ENCODE results near the gene EEF1AKMT3.
"Not testable (repeated sequence)": the region's sequence is repeated elsewhere in the genome, so short reads cannot be mapped to it uniquely, and the experiment has no call there.

EEF1AKMT3 gene

GRCh38 chr12:57811028-57811755 is 38.8 kb downstream of the EEF1AKMT3 start:
- Histone ChIP-seq H3K27me3 (ENCODE audit: control insufficient read depth, insufficient read depth, low read length) (no peaks in the 10 kb centered on the region), H3K4me3 (ENCODE audit: low read depth, low read length) (no peak overlapping the region), H3K9ac (ENCODE audit: low read depth, low read length) (no peak overlapping the region), H3K36me3 (ENCODE audit: control insufficient read depth, insufficient read depth, low read length) (no peaks in the 10 kb centered on the region), H3K9me3 (ENCODE audit: control insufficient read depth, insufficient read depth, low read length) (no peaks in the 10 kb centered on the region), H3K4me1 (ENCODE audit: control insufficient read depth, insufficient read depth, low read length) (no peaks in the 10 kb centered on the region)

DNA sequence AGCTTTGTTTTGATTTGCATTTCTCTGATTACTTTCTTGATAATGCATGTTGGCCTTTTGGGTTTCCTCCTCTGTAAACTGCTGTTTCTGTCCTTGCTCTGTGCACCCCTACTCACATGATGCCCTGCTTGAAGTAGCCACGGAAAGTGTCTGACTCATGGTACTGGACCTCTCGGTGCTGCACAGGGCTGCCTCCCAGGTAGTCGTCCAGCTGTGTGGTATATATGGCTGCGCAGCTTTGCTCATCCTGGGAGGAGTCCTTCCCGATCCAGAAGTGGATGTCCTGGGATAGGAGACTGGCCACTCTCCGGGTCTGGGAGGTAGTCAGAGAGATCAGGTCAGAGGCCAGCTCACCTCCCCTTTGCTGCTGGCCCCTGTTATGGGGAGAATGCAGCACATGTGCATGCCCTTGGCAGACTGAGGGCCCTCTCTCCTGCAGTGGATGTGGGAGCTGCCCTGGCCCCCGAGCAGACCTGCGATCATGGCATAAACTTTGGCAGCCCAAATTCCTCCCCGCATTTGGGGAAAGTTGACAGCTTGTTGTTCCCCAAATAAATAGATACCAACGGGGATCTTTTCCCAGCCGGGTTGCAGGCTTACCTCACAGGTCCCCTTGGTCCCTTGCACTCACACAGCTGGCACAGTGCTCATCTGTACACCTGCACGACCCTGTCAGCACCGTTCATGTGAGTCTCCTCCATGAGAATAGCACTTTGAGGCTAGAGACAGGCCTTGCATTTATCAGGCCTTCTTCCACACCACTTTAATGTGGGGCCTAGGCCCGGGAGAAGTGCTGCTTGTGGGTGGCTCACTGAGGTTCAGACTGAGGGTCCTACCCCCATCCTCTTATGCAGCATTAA is 40.9 kb downstream of the EEF1AKMT3 start:
- no peaks in the 10 kb centered on the region for H3K4me1 ChIP-seq (ENCODE audit: control insufficient read depth, insufficient read depth, low read length)
- no peaks in the 10 kb centered on the region for H3K27me3 ChIP-seq (ENCODE audit: control insufficient read depth, insufficient read depth, low read length)
- H3K4me3 ChIP-seq (ENCODE audit: low read depth, low read length) = no peak overlapping the region
- H3K36me3 ChIP-seq (ENCODE audit: control insufficient read depth, insufficient read depth, low read length) = no peaks in the 10 kb centered on the region
- no peaks in the 10 kb centered on the region for H3K9me3 ChIP-seq (ENCODE audit: control insufficient read depth, insufficient read depth, low read length)
- no peak overlapping the region for H3K9ac ChIP-seq (ENCODE audit: low read depth, low read length)

- Histone ChIP-seq H3K36me3 (ENCODE audit: control insufficient read depth, insufficient read depth, low read length) (no peaks in the 10 kb centered on the region), H3K9ac (ENCODE audit: low read depth, low read length) (no peak overlapping the region), H3K4me1 (ENCODE audit: control insufficient read depth, insufficient read depth, low read length) (no peaks in the 10 kb centered on the region), H3K9me3 (ENCODE audit: control insufficient read depth, insufficient read depth, low read length) (no peaks in the 10 kb centered on the region), H3K4me3 (ENCODE audit: low read depth, low read length) (no peak overlapping the region), H3K27me3 (ENCODE audit: control insufficient read depth, insufficient read depth, low read length) (no peaks in the 10 kb centered on the region)
Measured at GRCh38 chr12:57813971-57814772, 41.8 kb downstream of the EEF1AKMT3 start.

GRCh38 chr12:57815177-57816000 is 43.0 kb downstream of the EEF1AKMT3 start:
- Histone ChIP-seq H3K9ac (ENCODE audit: low read depth, low read length) (no peak overlapping the region), H3K27me3 (ENCODE audit: control insufficient read depth, insufficient read depth, low read length) (no peaks in the 10 kb centered on the region)

GRCh38 chr12:57816001-57816854 is 43.8 kb downstream of the EEF1AKMT3 start:
- H3K9ac ChIP-seq (ENCODE audit: low read depth, low read length) = no peak overlapping the region
- H3K27me3 ChIP-seq (ENCODE audit: control insufficient read depth, insufficient read depth, low read length) = no peaks in the 10 kb centered on the region
- no peaks in the 10 kb centered on the region for H3K9me3 ChIP-seq (ENCODE audit: control insufficient read depth, insufficient read depth, low read length)
- no peak overlapping the region for H3K4me3 ChIP-seq (ENCODE audit: low read depth, low read length)
- H3K36me3 ChIP-seq (ENCODE audit: control insufficient read depth, insufficient read depth, low read length) = peaks cover 6% of the 10 kb centered on the region
- H3K4me1 ChIP-seq (ENCODE audit: control insufficient read depth, insufficient read depth, low read length) = no peaks in the 10 kb centered on the region

More at GRCh38 chr12:57815177-57816000, 43.0 kb downstream of the EEF1AKMT3 start:
- Histone ChIP-seq H3K9me3 (ENCODE audit: control insufficient read depth, insufficient read depth, low read length) (no peaks in the 10 kb centered on the region), H3K4me3 (ENCODE audit: low read depth, low read length) (no peak overlapping the region), H3K4me1 (ENCODE audit: control insufficient read depth, insufficient read depth, low read length) (no peaks in the 10 kb centered on the region), H3K36me3 (ENCODE audit: control insufficient read depth, insufficient read depth, low read length) (peaks cover 2% of the 10 kb centered on the region)

- H3K4me1 ChIP-seq (ENCODE audit: control insufficient read depth, insufficient read depth, low read length) = no peaks in the 10 kb centered on the region
- no peak overlapping the region for H3K4me3 ChIP-seq (ENCODE audit: low read depth, low read length)
- no peaks in the 10 kb centered on the region for H3K9me3 ChIP-seq (ENCODE audit: control insufficient read depth, insufficient read depth, low read length)
- H3K9ac ChIP-seq (ENCODE audit: low read depth, low read length) = no peak overlapping the region
- peaks cover 7% of the 10 kb centered on the region for H3K36me3 ChIP-seq (ENCODE audit: control insufficient read depth, insufficient read depth, low read length)
- H3K27me3 ChIP-seq (ENCODE audit: control insufficient read depth, insufficient read depth, low read length) = no peaks in the 10 kb centered on the region
Measured at GRCh38 chr12:57816855-57817151, 44.4 kb downstream of the EEF1AKMT3 start.

DNA sequence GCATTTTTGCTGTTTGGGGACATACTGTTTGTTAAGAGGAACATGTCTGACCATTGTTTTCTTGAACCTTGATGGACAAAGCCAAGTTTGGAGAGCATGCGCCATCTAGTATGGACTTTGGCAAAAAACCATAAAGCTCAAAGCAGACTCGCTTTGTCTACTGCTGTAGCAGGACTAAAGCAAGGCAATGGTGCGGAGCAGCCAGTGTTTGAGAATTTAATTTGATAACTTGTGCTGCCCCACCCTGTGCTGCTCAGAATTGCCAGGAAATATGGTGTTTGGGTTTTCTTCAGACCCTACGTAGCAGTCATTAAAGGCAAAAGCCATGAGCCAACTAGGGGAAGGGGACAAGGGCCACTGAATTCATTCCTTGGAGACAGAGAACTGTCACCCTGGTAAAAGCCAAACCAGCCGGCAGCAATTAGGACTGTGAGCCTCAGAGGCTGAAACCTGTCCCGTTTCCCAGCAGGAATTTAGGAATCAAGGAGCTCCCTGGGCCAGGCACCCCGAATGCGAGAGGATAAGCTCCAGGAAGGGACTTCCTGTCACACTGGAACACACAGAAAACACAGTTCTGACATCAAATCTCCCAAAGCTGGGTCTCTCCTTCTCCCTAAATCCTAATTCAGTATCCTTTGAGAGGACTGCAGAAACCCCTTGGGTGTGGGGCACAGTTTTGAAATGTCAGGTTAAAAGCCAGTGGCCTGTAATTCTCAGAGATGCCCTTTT is 45.0 kb downstream of the EEF1AKMT3 start:
- Histone ChIP-seq H3K4me1 (ENCODE audit: control insufficient read depth, insufficient read depth, low read length) (no peaks in the 10 kb centered on the region), H3K36me3 (ENCODE audit: control insufficient read depth, insufficient read depth, low read length) (peaks cover 12% of the 10 kb centered on the region)

GRCh38 chr12:57817990-57818331 is 45.5 kb downstream of the EEF1AKMT3 start:
- H3K4me3 ChIP-seq (ENCODE audit: low read depth, low read length); H3K9me3 ChIP-seq (ENCODE audit: control insufficient read depth, insufficient read depth, low read length); H3K9ac ChIP-seq (ENCODE audit: low read depth, low read length); H3K4me1 ChIP-seq (ENCODE audit: control insufficient read depth, insufficient read depth, low read length); H3K27me3 ChIP-seq (ENCODE audit: control insufficient read depth, insufficient read depth, low read length): not testable (repeated sequence)
- H3K36me3 ChIP-seq (ENCODE audit: control insufficient read depth, insufficient read depth, low read length) = peaks cover 17% of the 10 kb centered on the region

More for the DNA sequence above, 45.0 kb downstream of the EEF1AKMT3 start:
- Histone ChIP-seq H3K9me3 (ENCODE audit: control insufficient read depth, insufficient read depth, low read length) (no peaks in the 10 kb centered on the region), H3K27me3 (ENCODE audit: control insufficient read depth, insufficient read depth, low read length) (no peaks in the 10 kb centered on the region), H3K9ac (ENCODE audit: low read depth, low read length) (no peak overlapping the region), H3K4me3 (ENCODE audit: low read depth, low read length) (no peak overlapping the region)

DNA sequence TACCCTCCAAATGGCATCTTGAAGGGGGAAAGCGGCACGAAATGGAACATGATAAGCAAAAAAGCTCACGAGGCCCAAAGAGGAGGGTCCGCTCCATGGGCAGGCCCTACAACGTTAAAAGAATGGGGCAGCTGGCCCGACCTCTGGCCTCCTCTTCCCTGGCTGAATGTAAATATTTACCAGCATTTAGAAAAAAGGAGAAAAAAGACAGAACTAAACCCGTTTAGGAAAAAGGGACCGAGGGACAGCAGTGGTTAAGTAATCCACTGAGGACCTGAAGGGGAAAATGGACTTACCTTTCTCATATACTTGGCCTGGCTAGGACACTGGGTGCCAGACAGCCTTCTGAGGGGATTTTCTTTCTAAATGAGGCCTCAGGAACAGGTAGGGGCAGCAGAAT is 47.7 kb downstream of the EEF1AKMT3 start:
- H3K36me3 ChIP-seq (ENCODE audit: control insufficient read depth, insufficient read depth, low read length) = peaks cover 38% of the 10 kb centered on the region
- H3K4me1 ChIP-seq (ENCODE audit: control insufficient read depth, insufficient read depth, low read length); H3K4me3 ChIP-seq (ENCODE audit: low read depth, low read length); H3K9ac ChIP-seq (ENCODE audit: low read depth, low read length); H3K9me3 ChIP-seq (ENCODE audit: control insufficient read depth, insufficient read depth, low read length); H3K27me3 ChIP-seq (ENCODE audit: control insufficient read depth, insufficient read depth, low read length): not testable (repeated sequence)

DNA sequence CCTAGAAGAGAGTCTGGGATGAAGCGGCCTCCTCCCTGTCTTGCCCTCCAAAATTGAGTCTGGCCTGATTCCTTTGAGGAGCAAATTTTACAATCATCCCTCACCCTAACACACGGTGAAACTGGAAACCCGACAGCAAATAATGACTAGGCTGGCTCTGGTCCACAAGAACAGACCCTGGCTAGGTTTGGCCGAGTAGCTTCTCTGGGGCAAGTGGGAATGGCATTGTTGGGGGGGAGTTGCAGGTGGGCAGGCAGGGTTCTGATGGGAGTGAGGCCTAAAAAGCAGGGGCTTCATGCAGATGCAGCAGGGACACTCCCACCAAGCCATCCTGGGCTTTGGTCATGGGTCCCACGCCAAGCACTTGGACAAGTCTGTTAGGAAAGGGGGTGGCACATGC is 48.6 kb downstream of the EEF1AKMT3 start:
- not testable (repeated sequence) for H3K27me3 ChIP-seq (ENCODE audit: control insufficient read depth, insufficient read depth, low read length); H3K4me3 ChIP-seq (ENCODE audit: low read depth, low read length); H3K9me3 ChIP-seq (ENCODE audit: control insufficient read depth, insufficient read depth, low read length); H3K4me1 ChIP-seq (ENCODE audit: control insufficient read depth, insufficient read depth, low read length); H3K9ac ChIP-seq (ENCODE audit: low read depth, low read length)
- H3K36me3 ChIP-seq (ENCODE audit: control insufficient read depth, insufficient read depth, low read length) = peaks cover 42% of the 10 kb centered on the region

Measured in iPS-15b (cell line).